Measurements from ENCODE around the gene RHOF.

RHOF gene

DNA sequence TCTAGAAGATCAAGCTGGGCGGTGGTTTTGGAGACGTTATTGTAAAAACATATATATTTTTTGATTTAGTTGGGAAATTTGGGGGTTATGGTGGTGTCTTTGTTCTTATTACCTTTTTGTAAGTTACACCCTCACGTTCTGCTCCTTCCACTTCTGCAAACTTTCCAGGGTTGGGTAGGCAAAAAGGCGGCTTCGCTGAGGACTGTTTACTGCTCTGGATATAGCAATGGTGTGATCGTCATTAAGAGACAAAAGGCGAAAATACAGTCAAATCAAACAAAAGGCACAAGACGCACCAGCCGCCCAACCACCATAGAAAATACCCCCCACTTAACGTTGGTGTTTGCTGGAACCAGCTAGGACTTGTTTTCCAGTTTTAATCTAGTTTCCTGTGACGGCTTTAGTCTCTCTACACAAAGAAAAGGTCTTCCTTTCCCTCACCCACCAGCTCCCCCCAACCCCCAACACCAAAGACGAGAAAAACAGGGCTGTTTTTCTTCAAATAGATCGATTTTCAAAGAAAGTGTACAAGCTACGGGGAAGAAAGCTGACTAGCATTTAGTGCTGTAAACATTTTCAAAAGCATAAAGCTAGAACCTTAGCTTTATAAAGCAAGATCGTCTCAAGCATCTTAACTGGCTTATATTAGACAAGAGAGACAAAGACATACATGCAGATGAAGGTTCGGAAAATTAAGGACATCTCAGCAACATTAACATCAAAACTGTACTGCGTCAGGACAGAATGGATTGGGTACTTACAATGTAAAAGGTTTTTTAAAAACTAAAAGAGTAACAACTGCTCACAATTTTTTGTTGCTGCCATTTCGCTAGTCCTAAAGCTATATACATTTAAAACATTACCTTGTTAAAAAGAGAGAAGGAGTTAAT, 8.4 kb upstream of the RHOF start:
- Histone ChIP-seq H3K9ac (ENCODE audit: low read depth, low read length) (peak overlapping the region; percentile 100), H3K27me3 (ENCODE audit: control insufficient read depth, insufficient read depth, low read length) (no peaks in the 10 kb centered on the region), H3K4me1 (ENCODE audit: control insufficient read depth, insufficient read depth, low read length) (peaks cover 16% of the 10 kb centered on the region), H3K36me3 (ENCODE audit: control insufficient read depth, insufficient read depth, low read length) (peaks cover 6% of the 10 kb centered on the region), H3K4me3 (ENCODE audit: low read depth, low read length) (peak overlapping the region; percentile 79), H3K9me3 (ENCODE audit: control insufficient read depth, insufficient read depth, low read length) (no peaks in the 10 kb centered on the region)

DNA sequence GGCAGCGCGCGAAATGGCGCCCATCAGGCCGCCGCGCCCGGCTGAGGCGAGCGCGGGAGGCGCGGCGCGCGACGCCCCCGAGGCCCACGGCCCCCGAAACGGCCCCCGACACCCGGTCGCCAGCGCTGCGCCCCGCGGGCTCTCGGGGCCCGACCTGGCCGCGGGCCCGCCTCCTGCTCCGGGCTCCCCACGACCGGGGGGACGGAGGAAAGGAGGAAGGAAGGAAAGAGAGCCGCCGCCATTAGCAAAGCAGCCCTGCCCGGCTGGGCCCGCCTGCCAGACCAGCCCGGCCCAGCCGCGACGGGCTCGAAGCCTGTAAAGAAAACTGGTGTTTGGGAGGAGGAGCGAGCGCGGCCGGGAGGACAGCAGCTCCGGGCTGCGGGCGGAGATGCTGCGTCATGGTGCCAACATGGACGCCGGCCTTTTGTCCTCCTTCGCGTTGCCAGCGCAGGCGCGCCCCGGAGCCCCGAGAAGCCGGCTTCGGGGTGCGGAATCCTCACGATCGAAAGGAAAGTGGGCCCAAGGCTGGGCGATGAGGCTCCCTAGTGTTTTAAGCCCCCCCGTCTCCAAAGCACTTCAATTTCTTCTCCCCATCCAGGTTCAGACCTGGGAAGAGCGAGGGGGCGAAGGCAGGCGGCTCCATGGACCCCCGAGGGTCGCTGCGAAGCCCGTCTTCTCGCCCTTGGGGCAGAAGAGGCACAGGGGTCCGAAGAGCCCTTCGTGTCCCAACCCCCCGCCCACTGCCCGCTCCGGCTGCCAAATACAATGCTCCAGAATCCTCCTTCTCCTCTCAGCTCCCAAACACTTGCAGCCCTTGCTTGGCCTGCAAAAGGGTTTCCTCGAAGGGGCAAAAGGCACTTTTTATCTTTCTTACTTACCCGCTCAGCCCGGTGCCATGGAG, 7.5 kb upstream of the RHOF start:
- Histone ChIP-seq H3K9ac (ENCODE audit: low read depth, low read length) (peak overlapping the region; percentile 100), H3K36me3 (ENCODE audit: control insufficient read depth, insufficient read depth, low read length) (peaks cover 13% of the 10 kb centered on the region), H3K9me3 (ENCODE audit: control insufficient read depth, insufficient read depth, low read length) (no peaks in the 10 kb centered on the region), H3K27me3 (ENCODE audit: control insufficient read depth, insufficient read depth, low read length) (no peaks in the 10 kb centered on the region), H3K4me3 (ENCODE audit: low read depth, low read length) (peak overlapping the region; percentile 79), H3K4me1 (ENCODE audit: control insufficient read depth, insufficient read depth, low read length) (peaks cover 13% of the 10 kb centered on the region)

DNA sequence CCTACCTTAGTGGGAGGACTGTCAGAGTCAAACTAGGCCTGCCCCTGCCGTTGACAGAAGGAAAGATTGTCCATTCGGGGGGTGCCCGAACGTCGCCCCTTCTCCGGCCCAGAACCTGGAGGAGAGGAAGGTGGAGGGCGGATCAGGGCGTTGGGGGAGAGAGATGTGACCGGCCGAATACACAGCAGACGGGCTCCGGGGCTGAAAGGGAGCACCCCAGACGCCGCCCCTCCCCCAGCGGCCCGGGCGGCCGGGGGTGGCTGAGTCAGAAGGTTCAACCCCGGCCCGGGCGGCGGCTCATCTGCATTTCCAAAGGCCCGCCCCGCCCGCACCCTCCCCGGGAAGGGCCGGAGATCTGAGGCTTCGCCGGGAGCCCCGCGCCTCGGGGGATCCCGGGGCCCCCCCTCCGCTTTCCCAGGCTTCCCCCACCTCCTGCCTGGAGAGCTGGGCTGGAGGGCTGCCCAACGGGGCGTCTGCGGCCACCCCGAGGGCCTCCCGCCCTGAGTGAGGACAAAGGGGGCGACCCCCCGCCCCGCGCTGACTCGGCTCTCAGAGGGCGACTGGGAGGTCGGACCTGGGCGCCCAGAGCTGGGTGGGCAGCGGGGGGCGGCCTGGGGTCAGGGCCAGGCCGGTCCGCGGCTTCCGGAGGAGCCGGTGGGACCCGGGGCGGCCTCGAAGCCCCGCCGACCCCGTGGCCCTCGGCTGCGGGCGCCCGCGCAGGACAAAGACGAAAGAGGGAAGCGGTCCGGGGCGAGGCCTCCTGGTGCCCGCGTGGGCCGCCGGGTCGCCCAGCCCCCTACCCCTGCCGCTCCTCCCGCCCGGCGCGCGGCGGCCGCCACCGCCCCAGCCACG, 6.6 kb upstream of the RHOF start:
- no peaks in the 10 kb centered on the region for H3K9me3 ChIP-seq (ENCODE audit: control insufficient read depth, insufficient read depth, low read length)
- no peaks in the 10 kb centered on the region for H3K27me3 ChIP-seq (ENCODE audit: control insufficient read depth, insufficient read depth, low read length)
- H3K4me1 ChIP-seq (ENCODE audit: control insufficient read depth, insufficient read depth, low read length): peaks cover 15% of the 10 kb centered on the region
- peak overlapping the region; percentile 54 for H3K9ac ChIP-seq (ENCODE audit: low read depth, low read length)
- H3K36me3 ChIP-seq (ENCODE audit: control insufficient read depth, insufficient read depth, low read length): peaks cover 17% of the 10 kb centered on the region
- H3K4me3 ChIP-seq (ENCODE audit: low read depth, low read length): peak overlapping the region; percentile 79

DNA sequence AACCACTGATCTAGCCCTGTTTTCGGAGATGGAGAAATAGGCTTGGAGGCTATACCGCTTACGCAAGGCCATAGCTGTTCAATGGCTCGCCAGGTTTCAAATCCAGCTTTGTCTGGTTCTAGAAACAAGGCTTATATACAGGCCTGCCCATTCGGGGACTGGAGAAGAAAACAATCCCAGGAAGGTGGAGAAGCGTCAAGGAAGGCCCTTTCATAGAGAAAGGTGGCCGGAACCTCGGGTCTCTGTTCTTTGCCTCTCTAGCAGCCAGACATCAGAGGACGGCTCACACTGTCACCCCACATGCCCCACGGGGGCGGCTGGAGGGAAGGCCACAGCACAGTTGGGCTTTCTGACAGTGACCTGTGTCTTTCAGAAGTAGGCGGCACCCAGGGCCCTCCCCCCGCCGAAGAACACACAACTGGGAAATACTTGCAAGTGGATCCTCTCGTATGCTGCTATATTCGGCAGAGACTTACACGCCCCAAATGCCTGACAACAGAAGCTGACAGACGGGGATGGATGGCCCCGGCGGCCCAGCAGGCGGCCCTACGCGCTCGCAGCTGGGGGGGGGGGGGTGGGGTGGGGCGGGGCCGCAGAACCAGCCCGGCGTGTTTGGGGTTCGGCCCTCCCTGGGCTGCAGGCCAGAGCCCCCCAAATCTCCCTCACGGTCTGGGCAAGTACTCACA, 5.8 kb upstream of the RHOF start:
- Histone ChIP-seq H3K36me3 (ENCODE audit: control insufficient read depth, insufficient read depth, low read length) (peaks cover 17% of the 10 kb centered on the region), H3K27me3 (ENCODE audit: control insufficient read depth, insufficient read depth, low read length) (no peaks in the 10 kb centered on the region), H3K9me3 (ENCODE audit: control insufficient read depth, insufficient read depth, low read length) (no peaks in the 10 kb centered on the region), H3K9ac (ENCODE audit: low read depth, low read length) (peak overlapping the region; percentile 54), H3K4me3 (ENCODE audit: low read depth, low read length) (peak overlapping the region; percentile 63), H3K4me1 (ENCODE audit: control insufficient read depth, insufficient read depth, low read length) (peaks cover 20% of the 10 kb centered on the region)

DNA sequence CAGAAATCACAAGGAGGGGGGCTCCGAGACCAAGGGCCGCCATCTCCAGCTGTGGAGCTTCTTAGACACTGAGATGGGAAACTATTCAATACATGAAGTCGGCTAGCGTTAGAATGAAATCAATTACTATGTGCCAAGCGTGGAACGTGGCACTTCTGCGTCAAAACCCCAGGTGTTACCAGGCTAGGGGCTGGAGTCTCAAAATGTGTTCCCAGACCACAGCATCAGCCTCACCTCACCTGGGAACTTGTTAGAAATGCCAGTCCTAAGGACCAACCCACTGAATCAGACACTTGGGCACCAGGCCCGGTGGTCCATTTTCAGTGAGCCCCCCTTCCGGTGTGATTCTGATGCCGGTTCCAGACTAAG, 5.3 kb upstream of the RHOF start:
- H3K9ac ChIP-seq (ENCODE audit: low read depth, low read length): peak overlapping the region; percentile 13
- H3K4me1 ChIP-seq (ENCODE audit: control insufficient read depth, insufficient read depth, low read length): peaks cover 20% of the 10 kb centered on the region

DNA sequence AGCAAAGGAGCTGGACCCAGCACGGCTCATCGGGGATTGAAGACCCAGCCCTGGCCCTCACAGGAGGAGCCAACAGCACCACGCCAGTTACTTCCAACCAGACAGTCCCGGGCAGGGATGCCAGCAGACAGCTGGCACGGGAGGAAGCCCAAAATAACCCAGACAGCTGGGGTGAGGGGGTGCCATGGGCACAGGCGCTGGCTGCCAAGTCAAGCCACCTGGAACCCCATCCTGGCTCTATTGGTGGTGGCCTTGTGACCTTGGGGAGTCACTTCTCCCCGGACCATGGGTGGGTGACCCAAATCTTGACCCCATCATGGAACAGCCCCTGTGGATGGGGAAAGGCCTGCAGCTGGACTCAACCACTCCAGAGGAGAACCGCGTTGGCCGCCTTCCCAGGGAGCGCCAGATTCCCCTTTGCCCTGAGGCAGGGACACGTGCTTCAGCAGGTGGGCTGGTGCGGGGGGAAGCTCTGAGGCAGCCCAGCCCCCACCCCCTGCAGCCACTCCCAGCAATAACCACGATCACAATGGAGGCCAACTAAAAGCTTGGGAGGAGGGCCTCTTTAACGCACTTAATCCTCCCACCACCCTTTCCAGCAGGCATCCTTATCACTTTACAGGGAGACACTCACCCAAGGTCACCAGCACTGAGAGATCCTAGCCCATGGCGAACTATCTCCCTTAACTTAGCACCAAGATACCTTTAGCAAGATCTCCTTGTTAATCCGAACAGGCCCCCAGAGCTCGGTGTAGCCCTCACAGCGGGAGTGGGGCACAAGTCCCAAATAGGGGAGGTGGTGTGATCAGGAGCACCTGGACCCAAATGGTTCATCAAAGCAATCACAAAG, 4.7 kb upstream of the RHOF start:
- Histone ChIP-seq H3K4me3 (ENCODE audit: low read depth, low read length) (peak overlapping the region; percentile 62), H3K4me1 (ENCODE audit: control insufficient read depth, insufficient read depth, low read length) (peaks cover 20% of the 10 kb centered on the region), H3K27me3 (ENCODE audit: control insufficient read depth, insufficient read depth, low read length) (no peaks in the 10 kb centered on the region), H3K9ac (ENCODE audit: low read depth, low read length) (peak overlapping the region; percentile 13), H3K36me3 (ENCODE audit: control insufficient read depth, insufficient read depth, low read length) (peaks cover 17% of the 10 kb centered on the region), H3K9me3 (ENCODE audit: control insufficient read depth, insufficient read depth, low read length) (no peaks in the 10 kb centered on the region)

More for the DNA sequence above, 5.3 kb upstream of the RHOF start:
- H3K36me3 ChIP-seq (ENCODE audit: control insufficient read depth, insufficient read depth, low read length): peaks cover 17% of the 10 kb centered on the region
- H3K4me3 ChIP-seq (ENCODE audit: low read depth, low read length): peak overlapping the region; percentile 62
- H3K27me3 ChIP-seq (ENCODE audit: control insufficient read depth, insufficient read depth, low read length): no peaks in the 10 kb centered on the region
- no peaks in the 10 kb centered on the region for H3K9me3 ChIP-seq (ENCODE audit: control insufficient read depth, insufficient read depth, low read length)

DNA sequence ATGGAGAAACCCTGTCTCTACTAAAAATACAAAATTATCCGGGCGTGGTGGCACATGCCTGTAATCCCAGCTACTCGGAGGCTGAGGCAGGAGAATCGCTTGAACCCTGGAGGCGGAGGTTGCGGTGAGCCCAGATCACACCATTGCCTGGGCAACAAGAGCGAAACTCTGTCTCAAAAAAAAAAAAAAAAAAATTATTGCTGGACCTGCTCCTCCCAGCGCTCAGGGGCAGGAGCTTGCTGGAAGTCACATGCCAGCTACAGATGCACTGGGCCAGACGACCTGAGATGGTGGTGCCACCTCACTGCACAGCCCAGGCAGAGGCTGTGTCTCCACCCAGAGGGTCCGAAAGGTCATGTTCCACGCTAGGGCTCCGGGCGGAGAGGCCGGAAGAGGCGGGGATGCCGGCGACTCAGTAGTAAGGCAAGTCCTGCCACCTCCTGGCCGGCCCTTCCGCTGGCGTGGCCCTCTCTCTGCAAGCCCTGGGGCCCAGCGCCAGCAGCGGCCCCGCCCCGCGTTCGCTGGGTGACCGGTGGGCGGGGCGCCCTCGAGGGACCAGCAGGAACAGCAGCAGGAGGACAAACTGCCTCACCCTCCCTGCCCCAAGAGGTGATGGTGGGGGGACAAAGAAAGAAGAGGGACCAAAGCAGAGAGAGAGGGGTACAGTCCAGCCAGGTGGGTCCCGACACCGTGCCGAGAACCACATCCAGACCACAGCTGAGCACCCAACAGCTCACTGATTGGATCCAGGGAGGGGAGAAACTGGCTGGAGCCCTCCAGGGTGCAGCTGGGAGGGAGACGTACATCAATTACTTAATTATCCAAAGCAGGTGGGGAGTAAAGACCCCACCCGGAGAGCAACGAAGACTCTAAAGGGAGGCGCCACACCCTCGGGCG, 3.6 kb upstream of the RHOF start:
- Histone ChIP-seq H3K27me3 (ENCODE audit: control insufficient read depth, insufficient read depth, low read length) (no peaks in the 10 kb centered on the region), H3K4me1 (ENCODE audit: control insufficient read depth, insufficient read depth, low read length) (peaks cover 20% of the 10 kb centered on the region), H3K9ac (ENCODE audit: low read depth, low read length) (peak overlapping the region; percentile 13), H3K4me3 (ENCODE audit: low read depth, low read length) (peak overlapping the region; percentile 62), H3K36me3 (ENCODE audit: control insufficient read depth, insufficient read depth, low read length) (peaks cover 17% of the 10 kb centered on the region), H3K9me3 (ENCODE audit: control insufficient read depth, insufficient read depth, low read length) (no peaks in the 10 kb centered on the region)

DNA sequence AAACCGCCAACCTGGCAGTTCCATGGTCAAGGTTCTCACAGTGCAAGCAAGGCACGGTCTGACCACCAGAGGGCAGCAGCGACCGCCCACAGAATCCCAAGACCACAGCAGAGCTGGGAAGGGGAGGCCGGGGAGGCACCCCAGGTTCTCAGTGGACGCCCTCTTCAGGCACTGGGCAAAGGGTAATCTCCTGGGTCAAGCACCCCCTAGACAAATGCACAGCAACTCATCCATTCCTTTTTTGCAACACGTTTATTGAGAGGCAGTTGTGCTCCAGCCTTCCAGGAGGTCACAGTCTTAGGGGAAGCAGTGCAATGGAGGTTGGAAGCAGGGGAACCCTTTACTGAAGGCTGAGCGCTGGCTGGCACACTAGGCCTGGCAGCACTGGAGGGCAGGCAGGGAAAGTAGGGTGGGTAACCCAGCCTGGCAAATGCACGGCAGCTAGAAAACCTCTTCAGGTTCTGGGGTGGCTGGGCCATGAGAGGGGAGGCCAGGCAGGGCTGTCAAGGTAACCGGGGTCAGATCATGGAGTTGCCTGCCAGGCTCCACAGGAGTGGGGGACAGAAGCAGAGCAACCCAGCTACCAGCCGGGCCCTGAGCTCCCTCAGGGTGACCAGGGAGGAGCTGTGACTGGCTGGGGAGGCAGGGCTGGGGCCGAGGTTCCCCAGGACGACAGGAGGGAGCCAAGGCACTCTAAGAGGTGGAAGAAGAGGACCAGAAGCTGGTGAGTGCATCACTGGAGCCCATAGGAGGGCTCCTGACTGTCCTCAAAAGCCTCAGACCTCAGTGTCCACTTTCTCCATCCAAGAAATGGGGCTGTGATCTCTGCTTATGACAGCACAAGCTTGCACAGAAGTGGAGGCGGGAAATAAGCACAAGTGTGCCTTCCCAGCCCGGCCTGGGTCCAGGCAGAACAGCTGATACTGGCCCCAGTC, 1.8 kb upstream of the RHOF start:
- Histone ChIP-seq H3K9ac (ENCODE audit: low read depth, low read length) (peak overlapping the region; percentile 70), H3K27me3 (ENCODE audit: control insufficient read depth, insufficient read depth, low read length) (no peaks in the 10 kb centered on the region), H3K4me1 (ENCODE audit: control insufficient read depth, insufficient read depth, low read length) (peaks cover 21% of the 10 kb centered on the region), H3K9me3 (ENCODE audit: control insufficient read depth, insufficient read depth, low read length) (no peaks in the 10 kb centered on the region), H3K36me3 (ENCODE audit: control insufficient read depth, insufficient read depth, low read length) (peaks cover 17% of the 10 kb centered on the region), H3K4me3 (ENCODE audit: low read depth, low read length) (peak overlapping the region; percentile 48)

DNA sequence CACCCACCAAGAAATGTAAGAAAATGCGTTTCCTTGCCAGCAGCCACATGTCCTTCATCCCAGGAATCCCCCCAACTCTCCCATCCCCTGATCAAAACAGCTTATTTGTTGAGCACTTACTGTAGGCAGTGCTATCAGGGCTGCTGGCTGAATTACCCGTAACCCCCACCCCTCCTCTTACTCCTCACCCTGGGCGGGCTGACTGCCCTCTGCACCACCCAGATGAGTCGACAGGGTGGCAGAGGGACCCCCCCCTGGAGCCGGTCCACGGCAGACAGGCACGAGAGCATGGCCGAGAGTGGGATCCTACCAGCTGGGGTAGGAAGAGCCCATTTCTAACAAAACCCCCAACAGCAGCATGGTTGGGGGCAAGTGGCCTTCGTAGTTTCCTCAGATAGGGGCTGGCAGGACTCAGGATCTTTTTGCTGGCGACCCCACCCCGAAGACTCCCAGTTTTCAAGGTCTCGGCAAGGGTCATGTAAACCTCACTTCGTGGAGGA, 1.1 kb upstream of the RHOF start:
- no peaks in the 10 kb centered on the region for H3K27me3 ChIP-seq (ENCODE audit: control insufficient read depth, insufficient read depth, low read length)
- no peaks in the 10 kb centered on the region for H3K9me3 ChIP-seq (ENCODE audit: control insufficient read depth, insufficient read depth, low read length)
- H3K9ac ChIP-seq (ENCODE audit: low read depth, low read length): peak overlapping the region; percentile 70
- H3K4me1 ChIP-seq (ENCODE audit: control insufficient read depth, insufficient read depth, low read length): peaks cover 24% of the 10 kb centered on the region
- peak overlapping the region; percentile 48 for H3K4me3 ChIP-seq (ENCODE audit: low read depth, low read length)
- H3K36me3 ChIP-seq (ENCODE audit: control insufficient read depth, insufficient read depth, low read length): peaks cover 17% of the 10 kb centered on the region
